Gastrocnemius medialis (tissue), 4 donors: ENCODE results near the gene PDE4D.

Source experiments
- CTCF ChIP-seq, 5 experiments: fragments of 450-650 bp in 3 of 5; fragments of 200-600 bp in 2 of 5; sonication (generic) in 2 of 5; IDR thresholded peaks in 4 of 5; conservative IDR thresholded peaks in 1 of 5; 1 replicate in 4 of 5; 2 replicates in 1 of 5; pipeline ENCODE4 v1.5.1; 2016 to 2019; ENCODE audit warnings: antibody characterized with exemption in 5 of 5, mild to moderate bottlenecking in 3 of 5, moderate library complexity in 3 of 5
- POLR2A ChIP-seq, 2 donors: fragments of 450-650 bp; IDR thresholded peaks; one replicate each; pipeline ENCODE4 v1.6.1; 2017; ENCODE audit warnings: antibody characterized with exemption in 2 of 2, mild to moderate bottlenecking in 2 of 2, moderate library complexity in 2 of 2

- TF ChIP-seq POLR2A (IDR thresholded peaks at IDR 0.05) = no peak
- no peak for TF ChIP-seq CTCF (IDR thresholded peaks at IDR 0.05 in 4 of 5, conservative IDR thresholded peaks at IDR 0.05 in 1 of 5)
Measured at GRCh38 chr5:59548807-59549357, 344.6 kb downstream of the PDE4D start.
